Stomach (tissue), 4 donors: ENCODE measurements around the gene CAMK2B.

Source experiments
- EP300 ChIP-seq: sonication (generic); formaldehyde crosslinking; IDR thresholded peaks from one replicate; pipeline ENCODE4 v1.6.1; 2017; ENCODE audit warnings: antibody characterized with exemption
- POLR2A ChIP-seq, 4 donors: fragments of 450-650 bp; IDR thresholded peaks; one replicate each; pipeline ENCODE4 v1.6.1; 2016; ENCODE audit warnings: antibody characterized with exemption in 4 of 4, control low read depth in 2 of 4, mild to moderate bottlenecking in 1 of 4, moderate library complexity in 1 of 4
- TF ChIP-seq, protein P1 (sequence below), 7 experiments: fragments of 450-650 bp in 4 of 7; fragments of 200-600 bp in 3 of 7; sonication (generic) in 3 of 7; IDR thresholded peaks; one replicate each; pipeline ENCODE4 v1.5.1; 2016 to 2019; ENCODE audit warnings: antibody characterized with exemption in 7 of 7, control low read depth in 2 of 7, mild to moderate bottlenecking in 1 of 7

DNA sequence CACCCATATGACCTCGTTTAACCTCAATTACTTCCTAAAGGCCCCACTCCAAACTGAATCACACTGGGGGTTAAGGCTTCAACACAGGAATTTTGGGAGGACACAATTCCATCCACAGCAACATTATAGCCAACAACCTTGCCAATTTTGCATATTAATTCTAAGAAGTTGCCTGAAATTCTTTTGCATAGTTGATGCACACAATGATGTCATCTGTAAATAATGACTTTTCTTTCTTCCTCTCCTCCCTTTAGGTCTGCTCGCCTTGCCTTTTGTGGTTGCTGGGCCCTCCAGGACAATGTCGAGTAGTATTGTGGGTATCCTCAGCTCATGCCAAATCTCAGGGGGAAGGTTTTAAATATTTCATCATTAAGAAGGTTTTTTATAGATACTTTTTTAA, 16.0 kb upstream of the CAMK2B start:
- TF ChIP-seq, protein P1, sequence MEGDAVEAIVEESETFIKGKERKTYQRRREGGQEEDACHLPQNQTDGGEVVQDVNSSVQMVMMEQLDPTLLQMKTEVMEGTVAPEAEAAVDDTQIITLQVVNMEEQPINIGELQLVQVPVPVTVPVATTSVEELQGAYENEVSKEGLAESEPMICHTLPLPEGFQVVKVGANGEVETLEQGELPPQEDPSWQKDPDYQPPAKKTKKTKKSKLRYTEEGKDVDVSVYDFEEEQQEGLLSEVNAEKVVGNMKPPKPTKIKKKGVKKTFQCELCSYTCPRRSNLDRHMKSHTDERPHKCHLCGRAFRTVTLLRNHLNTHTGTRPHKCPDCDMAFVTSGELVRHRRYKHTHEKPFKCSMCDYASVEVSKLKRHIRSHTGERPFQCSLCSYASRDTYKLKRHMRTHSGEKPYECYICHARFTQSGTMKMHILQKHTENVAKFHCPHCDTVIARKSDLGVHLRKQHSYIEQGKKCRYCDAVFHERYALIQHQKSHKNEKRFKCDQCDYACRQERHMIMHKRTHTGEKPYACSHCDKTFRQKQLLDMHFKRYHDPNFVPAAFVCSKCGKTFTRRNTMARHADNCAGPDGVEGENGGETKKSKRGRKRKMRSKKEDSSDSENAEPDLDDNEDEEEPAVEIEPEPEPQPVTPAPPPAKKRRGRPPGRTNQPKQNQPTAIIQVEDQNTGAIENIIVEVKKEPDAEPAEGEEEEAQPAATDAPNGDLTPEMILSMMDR (IDR thresholded peaks at IDR 0.05) = no peak
- TF ChIP-seq EP300 (no peak), POLR2A (IDR thresholded peaks at IDR 0.05) (no peak)
